GM12878 (cell line): ENCODE data around the gene DDX49. TPM values are rescaled to one million over a fixed set of nuclear protein-coding genes. Genes with fewer than 3 reads are reported as not detected.

Source experiments
- ATAC-seq: fragments of 200-7000 bp; cut with Tn5 transposase; 3 replicates; pipeline ENCODE4 v1.9.1; 2020; ENCODE audit warnings: mild to moderate bottlenecking, moderate library complexity
- BruUV-seq: library from RNA; stranded (reverse); fragments of 400-500 nt; replicated peaks from 2 replicates; lab custom pipeline; 2021; lab: Mats Ljungman, UMichigan
- CTCF ChIA-PET: fragments of 300-600 bp; sonication (Branson Sonifier 250); formaldehyde crosslinking; extraction: SDS; loops from one replicate; lab custom pipeline; 2021; ENCODE audit warnings: inconsistent platforms; lab: Yijun Ruan, JAX
- POLR2A ChIA-PET: fragments of 350-600 bp; formaldehyde crosslinking; extraction: SDS; loops from one replicate; lab custom pipeline; 2021; ENCODE audit warnings: inconsistent platforms; lab: Charles Lee
- RAD21 ChIA-PET: fragments of 300-600 bp; sonication (Branson Sonifier 250); formaldehyde crosslinking; loops from one replicate; lab custom pipeline; 2023; ENCODE audit warnings: antibody characterized with exemption; ENCODE audit not compliant: unreplicated experiment; lab: Charles Lee
- SMC1A ChIA-PET: fragments of 300-600 bp; sonication (Branson Sonifier 250); formaldehyde crosslinking; loops from one replicate; lab custom pipeline; 2023; ENCODE audit not compliant: unreplicated experiment, uncharacterized antibody; lab: Charles Lee
- DNase-seq: peaks from one replicate; pipeline ENCODE4 v3.0.0-alpha.2; 2011; ENCODE audit warnings: low read depth, low spot score
- FAIRE-seq: peaks from 3 replicates; lab custom pipeline; 2011; peaks lifted over from hg19 to GRCh38; lab: Jason Lieb, UNC
- H2AFZ ChIP-seq: 2 replicates; pipeline ENCODE4 v1.6.0; 2011; ENCODE audit warnings: low read depth, low read length, control low read depth; ENCODE audit not compliant: control insufficient read depth
- H3K27ac ChIP-seq: 2 replicates; pipeline ENCODE4 v1.5.1; 2011; ENCODE audit warnings: control low read depth; ENCODE audit not compliant: control insufficient read depth, insufficient read depth
- H3K27me3 ChIP-seq, 2 experiments: replicated peaks in 1 of 2; 2 replicates each; pipeline versions ENCODE4 v1.6.0 to v1.6.1; 2011; ENCODE audit warnings: low read length in 1 of 2; ENCODE audit not compliant: control insufficient read depth in 2 of 2, insufficient read depth in 2 of 2
- H3K36me3 ChIP-seq, 2 experiments: 2 replicates each; pipeline ENCODE4 v1.5.1; 2011; ENCODE audit warnings: low read length in 1 of 2; ENCODE audit not compliant: control insufficient read depth in 2 of 2, insufficient read depth in 2 of 2
- H3K4me1 ChIP-seq: 2 replicates; pipeline ENCODE4 v1.6.1; 2011; ENCODE audit warnings: mild to moderate bottlenecking, low read length, moderate library complexity, mixed read lengths; ENCODE audit not compliant: control insufficient read depth, insufficient read depth
- H3K4me2 ChIP-seq: 2 replicates; pipeline ENCODE4 v1.6.0; 2011; ENCODE audit warnings: control low read depth; ENCODE audit not compliant: control insufficient read depth, insufficient read depth
- H3K4me3 ChIP-seq: fragments of 200-600 bp; sonication (generic); 2 replicates; pipeline ENCODE4 v1.5.1; 2016
- H3K79me2 ChIP-seq: 2 replicates; pipeline ENCODE4 v1.6.0; 2011; ENCODE audit warnings: low read length; ENCODE audit not compliant: control insufficient read depth, insufficient read depth
- H3K9ac ChIP-seq: 2 replicates; pipeline ENCODE4 v1.8.0; 2011; ENCODE audit warnings: low read length, control low read depth, mixed read lengths; ENCODE audit not compliant: control insufficient read depth, insufficient read depth
- H3K9me3 ChIP-seq: replicated peaks from 3 replicates; pipeline ENCODE4 v1.5.1; 2011; ENCODE audit warnings: mild to moderate bottlenecking, low read length; ENCODE audit not compliant: control insufficient read depth, insufficient read depth
- H4K20me1 ChIP-seq: 2 replicates; pipeline ENCODE4 v1.6.0; 2011; ENCODE audit not compliant: control insufficient read depth, insufficient read depth
- POLR2A ChIP-seq: IDR thresholded peaks from 2 replicates; pipeline ENCODE4 v1.6.1; 2011; ENCODE audit warnings: low read depth, mild to moderate bottlenecking, low read length
- ZBTB40 ChIP-seq: fragments of 450-650 bp; IDR thresholded peaks from 2 replicates; pipeline ENCODE4 v1.6.1; 2016; ENCODE audit warnings: mild to moderate bottlenecking, moderate library complexity, borderline replicate concordance
- WGBS: methylation state at CpG from one replicate; pipeline ENCODE4 v1.1.6; 2016; ENCODE audit warnings: low lambda C conversion rate; ENCODE audit not compliant: insufficient replicate concordance, insufficient coverage; ENCODE audit errors: missing lambda C conversion rate; 5-methylcytosine and 5-hydroxymethylcytosine counted together
- in situ Hi-C: fragments of 300-500 bp; cut with MboI; formaldehyde crosslinking; loops from 9 replicates; pipeline ENCODE4 v1.14.3; 2018; ENCODE audit warnings: mixed read lengths
- intact Hi-C: fragments of 100-400 bp; cut with micrococcal nuclease; formaldehyde crosslinking; loops from one replicate; pipeline ENCODE4 v1.14.2; 2022; ENCODE audit not compliant: unreplicated experiment
- polyA plus RNA-seq, 11 experiments: library from polyadenylated mRNA; depleted of rRNA in 4 of 11; unstranded in 6 of 11; stranded (reverse) in 5 of 11; fragments of >200 nt; fragmentation: Nextera tagmentation in 4 of 11; fragmentation: Illumina TruSeq in 1 of 11; extraction: Ambion mirVana in 4 of 11; extraction: Trizol in 1 of 11; gene quantifications; 1 replicate in 1 of 11; 2 replicates in 10 of 11; pipeline versions ENCODE4 v1.2.1 to v1.2.3, GENCODE V29; 2011 to 2016; ENCODE audit warnings: inconsistent platforms in 2 of 11, missing spikeins in 2 of 11, low read depth in 1 of 11
- total RNA-seq, 4 experiments: library from RNA; depleted of rRNA in 3 of 4; stranded (reverse); fragments of >200 nt in 3 of 4; fragmentation: Illumina TruSeq in 1 of 4; extraction: Trizol in 1 of 4; gene quantifications; 2 replicates each; pipeline versions ENCODE4 v1.2.1 to v1.2.3, GENCODE V29; 2013 to 2021

The DDX49 gene
- total and polyA plus RNA-seq, 10 of the 15 experiments (the other 5 are each of a cell fraction or from before 2014, with no cell fraction given), result 0.58 to 102 (median 48.1) TPM

- Histone ChIP-seq H3K4me1 (no peaks in the 10 kb centered on the region), H4K20me1 (no peaks in the 10 kb centered on the region), H3K4me3 (no peak overlapping the region), H3K9me3 (no peaks in the 10 kb centered on the region), H3K79me2 (no peaks in the 10 kb centered on the region), H3K36me3 (peaks cover 2 to 8% of the 10 kb centered on the region in 2 experiments; a peak in 3 of 4 replicates), H3K27me3 (no peaks in the 10 kb centered on the region), H3K4me2 (no peak overlapping the region), H3K27ac (no peak overlapping the region), H2AFZ (no peak overlapping the region), H3K9ac (no peak overlapping the region)
- TF ChIP-seq ZBTB40 (no peak), POLR2A (0 out of 2 replicates have a peak, but pooled peaks have one; percentile 28)
- intact Hi-C loops, result no loop called here
- SMC1A ChIA-PET, result no interaction called here
- no TSS peak for BruUV-seq
- CTCF ChIA-PET, result no interaction called here
- DNase-seq (no peak), FAIRE-seq (no peak), ATAC-seq (no peak)
- POLR2A ChIA-PET, result no interaction called here
- RAD21 ChIA-PET, result no interaction called here
- 92% methylated on average over 24 of the region's 25 CpGs for WGBS
- in situ Hi-C loops, result no loop called here
Measured at GRCh38 chr19:18904334-18905057, 15.0 kb upstream of the DDX49 start.
